ENCODE data around the gene LITAF.
"Not testable (repeated sequence)": the region's sequence is repeated elsewhere in the genome, so short reads cannot be mapped to it uniquely, and the experiment has no call there.

LITAF gene

DNA sequence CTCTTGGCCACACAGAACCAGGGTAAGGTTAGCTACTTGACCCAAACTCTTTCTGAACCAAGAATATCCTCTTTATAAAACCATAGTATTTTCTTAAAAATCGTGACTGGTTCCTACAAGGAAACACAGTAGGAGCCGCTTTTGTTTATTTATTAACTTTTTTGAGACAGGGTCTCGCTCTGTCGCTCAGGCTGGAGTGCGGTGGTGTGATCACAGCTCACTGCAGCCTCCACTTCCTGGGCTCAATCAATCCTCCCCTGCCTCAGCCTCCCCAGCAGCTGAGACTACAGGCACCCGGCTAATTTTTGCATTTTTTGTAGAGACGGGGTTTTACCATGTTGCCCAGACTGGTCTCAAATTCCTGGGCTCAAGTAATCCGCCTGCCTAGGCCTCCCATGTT lies 14.7 kb upstream of the LITAF start:
- no peak for TF ChIP-seq CTCF (IDR thresholded peaks at IDR 0.05; ENCODE audit: low read depth, low read length, missing control alignments)

GRCh38 chr16:11599579-11599978 lies 12.9 kb upstream of the LITAF start:
- TF ChIP-seq CTCF (IDR thresholded peaks at IDR 0.05; ENCODE audit: low read depth, low read length, missing control alignments): no peak
- no peak overlapping the region for H3K4me3 ChIP-seq (ENCODE audit: low read depth, low read length)
- DNase-seq (ENCODE audit: low read depth): no peak

More for the DNA sequence above, 14.7 kb upstream of the LITAF start:
- H3K4me3 ChIP-seq (ENCODE audit: low read depth, low read length): no peak overlapping the region
- DNase-seq (ENCODE audit: low read depth): no peak

DNA sequence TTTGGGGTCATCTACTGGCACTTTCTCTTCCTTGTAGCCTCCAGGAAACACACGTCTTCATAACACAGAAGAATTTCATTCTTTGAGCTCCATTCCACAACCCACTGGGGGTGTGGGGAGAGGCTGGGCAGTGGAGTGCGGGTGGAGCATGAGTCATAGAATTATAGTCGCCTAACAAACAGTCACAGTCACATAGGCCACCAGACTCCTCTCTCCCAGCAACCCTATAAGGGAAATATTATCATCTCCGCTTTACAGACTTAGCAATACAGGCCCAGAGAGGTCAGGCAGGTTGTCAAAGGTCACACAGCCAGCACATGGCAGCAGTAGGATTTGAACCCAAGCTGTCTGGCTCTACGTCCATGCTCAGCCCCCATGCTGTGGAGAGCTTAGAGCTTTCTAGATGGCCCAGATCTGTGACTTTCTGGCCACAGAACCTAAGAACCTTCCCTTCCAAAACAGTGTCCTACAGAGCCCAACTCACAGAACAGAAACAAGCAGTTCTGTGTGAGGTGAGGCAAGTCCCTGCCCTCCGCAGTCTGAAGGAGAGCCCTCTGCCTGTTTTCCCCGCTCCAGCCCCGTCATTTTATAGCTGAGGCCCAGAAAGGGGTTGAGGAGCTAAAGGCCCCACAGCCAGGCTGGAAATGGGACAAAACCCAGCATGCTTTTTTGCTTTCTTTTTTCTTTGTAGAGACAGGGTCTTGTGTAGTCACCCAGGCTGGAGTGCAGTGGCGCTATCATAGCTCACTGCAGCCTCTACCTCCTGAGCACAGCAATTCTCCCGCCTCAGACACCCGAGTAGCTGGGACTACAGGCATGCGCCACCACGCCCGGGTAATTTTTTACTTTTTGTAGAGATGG lies 10.7 kb upstream of the LITAF start:
- TF ChIP-seq CTCF (IDR thresholded peaks at IDR 0.05; ENCODE audit: low read depth, low read length, missing control alignments): no peak
- no peak overlapping the region for H3K4me3 ChIP-seq (ENCODE audit: low read depth, low read length)
- DNase-seq (ENCODE audit: low read depth): no peak

DNA sequence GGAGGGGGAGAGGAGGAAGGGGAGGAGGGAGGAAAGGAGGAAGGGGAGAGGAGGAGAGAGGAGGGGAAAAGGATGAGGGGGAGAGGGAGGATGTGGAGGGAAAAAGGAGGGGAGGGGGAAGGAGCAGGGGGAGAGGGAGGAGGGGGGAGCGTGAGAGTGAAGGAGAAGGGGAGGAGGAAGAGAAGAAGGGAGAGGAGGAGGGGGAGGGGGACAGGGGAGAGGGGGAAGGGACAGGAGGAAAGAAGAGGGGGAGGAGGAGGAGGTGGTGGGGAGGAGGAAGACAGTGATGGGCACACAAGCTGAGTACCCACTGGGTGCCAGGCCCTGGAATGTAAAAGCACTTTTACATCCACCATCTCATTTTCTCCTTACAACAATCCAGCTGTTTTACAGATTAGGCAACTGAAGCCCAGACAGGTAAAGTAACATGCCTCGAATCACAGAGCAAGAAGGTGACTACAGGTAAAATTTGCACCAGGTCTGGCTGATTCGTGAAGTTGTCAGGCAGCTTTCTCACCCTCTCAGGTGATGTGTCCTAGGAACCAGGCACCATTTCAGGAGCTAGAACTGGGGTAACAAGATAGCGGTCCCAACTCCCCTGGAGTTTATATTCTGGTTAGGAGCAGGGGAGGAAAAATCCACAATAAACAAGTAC lies 10.0 kb upstream of the LITAF start:
- H3K4me3 ChIP-seq (ENCODE audit: low read depth, low read length): no peak overlapping the region
- TF ChIP-seq CTCF (IDR thresholded peaks at IDR 0.05; ENCODE audit: low read depth, low read length, missing control alignments): no peak
- no peak for DNase-seq (ENCODE audit: low read depth)

DNA sequence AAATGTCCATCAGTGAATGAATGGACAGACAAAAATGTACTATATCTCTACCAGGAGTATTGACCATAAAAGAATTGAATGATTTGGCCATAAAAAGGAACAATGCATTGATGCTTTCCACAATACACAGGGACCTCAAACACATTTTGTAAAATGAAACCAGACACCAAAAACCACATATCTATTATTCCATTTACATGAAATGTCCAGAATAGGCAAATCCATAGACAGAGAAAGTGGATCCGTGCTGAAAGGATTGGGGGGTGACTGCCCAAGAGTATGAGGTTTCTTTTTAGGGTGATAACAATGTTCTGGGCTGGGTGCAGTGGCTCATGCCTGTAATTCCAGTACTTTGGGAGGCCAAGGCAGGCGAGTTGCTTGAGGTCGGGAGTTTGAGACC lies 6.9 kb upstream of the LITAF start:
- no peak for DNase-seq (ENCODE audit: low read depth)
- no peak for TF ChIP-seq CTCF (IDR thresholded peaks at IDR 0.05; ENCODE audit: low read depth, low read length, missing control alignments)
- H3K4me3 ChIP-seq (ENCODE audit: low read depth, low read length): no peak overlapping the region

- not testable (repeated sequence) for DNase-seq (ENCODE audit: low read depth); H3K4me3 ChIP-seq (ENCODE audit: low read depth, low read length)
Observed at GRCh38 chr16:11593076-11593475, 6.4 kb upstream of the LITAF start.

DNA sequence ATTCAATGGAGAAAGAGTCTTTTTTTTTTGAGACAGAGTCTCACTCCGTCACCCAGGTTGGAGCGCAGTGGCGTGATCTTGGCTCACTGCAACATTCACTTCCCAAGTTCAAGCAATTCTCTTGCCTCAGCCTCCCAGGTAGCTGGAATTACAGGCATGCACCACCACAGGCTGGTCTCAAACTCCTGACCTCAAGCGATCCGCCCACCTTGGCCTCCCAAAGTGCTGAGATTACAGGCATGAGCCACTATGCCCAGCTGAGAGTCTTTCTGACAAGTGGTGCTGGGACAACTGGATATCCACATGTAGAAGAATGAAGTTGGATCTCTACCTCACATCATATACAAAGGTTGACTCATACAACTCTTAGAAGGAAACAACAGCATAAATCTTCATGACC lies 4.9 kb upstream of the LITAF start:
- DNase-seq (ENCODE audit: low read depth): not testable (repeated sequence)

GRCh38 chr16:11589198-11589550 lies 2.5 kb upstream of the LITAF start:
- H3K4me3 ChIP-seq (ENCODE audit: low read depth, low read length): no peak overlapping the region
- no peak for DNase-seq (ENCODE audit: low read depth)
- TF ChIP-seq CTCF (IDR thresholded peaks at IDR 0.05; ENCODE audit: low read depth, low read length, missing control alignments): no peak

More for the DNA sequence above, 4.9 kb upstream of the LITAF start:
- H3K4me3 ChIP-seq (ENCODE audit: low read depth, low read length): not testable (repeated sequence)

Data from GM12864 (cell line).